HepG2 (cell line): ENCODE measurements around the gene TNFSF13. TPM values are rescaled to one million over a fixed set of nuclear protein-coding genes. Genes with fewer than 3 reads are reported as not detected.

Experiments
- CENPX ChIP-seq: sonication (generic); formaldehyde crosslinking; IDR thresholded peaks from 2 replicates; pipeline ENCODE4 v1.9.0; 2021; ENCODE audit warnings: mild to moderate bottlenecking, missing genetic modification reagents, moderate library complexity
- CHD4 ChIP-seq: fragments of 200-600 bp; sonication (generic); IDR thresholded peaks from 2 replicates; pipeline ENCODE4 v1.7.0; 2017; ENCODE audit warnings: mild to moderate bottlenecking, low read length, borderline replicate concordance
- ETV5 ChIP-seq: IDR thresholded peaks from 2 replicates; pipeline ENCODE4 v1.6.1; 2018; ENCODE audit warnings: missing biosample characterization, missing genetic modification reagents, inconsistent platforms, borderline replicate concordance
- GLI4 ChIP-seq: sonication (generic); formaldehyde crosslinking; IDR thresholded peaks from 2 replicates; pipeline ENCODE4 v1.5.1; 2020; ENCODE audit warnings: missing genetic modification reagents, mild to moderate bottlenecking, moderate library complexity, borderline replicate concordance
- HOXA3 ChIP-seq: sonication (generic); formaldehyde crosslinking; IDR thresholded peaks from 2 replicates; pipeline ENCODE4 v1.5.0; 2020; ENCODE audit warnings: missing genetic modification reagents
- MAZ ChIP-seq, 2 experiments: sonication (generic) in 1 of 2; formaldehyde crosslinking in 1 of 2; IDR thresholded peaks; 2 replicates each; pipeline versions ENCODE4 v1.5.0 to v1.6.1; 2012 to 2020; ENCODE audit warnings: low read depth in 2 of 2, mild to moderate bottlenecking in 2 of 2, borderline replicate concordance in 1 of 2, improper control_type of control experiment in 1 of 2, low read length in 1 of 2, missing genetic modification reagents in 1 of 2, moderate library complexity in 1 of 2
- NRL ChIP-seq: sonication (generic); formaldehyde crosslinking; IDR thresholded peaks from 2 replicates; pipeline ENCODE4 v1.5.0; 2020; ENCODE audit warnings: missing genetic modification reagents, mild to moderate bottlenecking, moderate library complexity, borderline replicate concordance
- RNF2 ChIP-seq: fragments of 450-650 bp; conservative IDR thresholded peaks from 2 replicates; pipeline ENCODE4 v1.6.1; 2016; ENCODE audit warnings: low read depth
- STAT5B ChIP-seq: sonication (generic); formaldehyde crosslinking; IDR thresholded peaks from 2 replicates; pipeline ENCODE4 v1.4.0; 2020; ENCODE audit warnings: missing genetic modification reagents
- ZBTB7A ChIP-seq: sonication (generic); formaldehyde crosslinking; IDR thresholded peaks from 2 replicates; pipeline ENCODE4 v1.8.0; 2022; ENCODE audit warnings: mild to moderate bottlenecking, missing genetic modification reagents
- ZNF30 ChIP-seq: sonication (generic); formaldehyde crosslinking; IDR thresholded peaks from 2 replicates; pipeline ENCODE4 v1.5.0; 2020; ENCODE audit warnings: mild to moderate bottlenecking, missing genetic modification reagents
- ZNF562 ChIP-seq: sonication (generic); formaldehyde crosslinking; IDR thresholded peaks from 2 replicates; pipeline ENCODE4 v1.8.0; 2022; ENCODE audit warnings: missing genetic modification reagents, borderline replicate concordance
- polyA plus RNA-seq, 8 experiments: library from polyadenylated mRNA; depleted of rRNA in 3 of 8; stranded (reverse) in 7 of 8; unstranded in 1 of 8; fragments of >200 nt; fragmentation: Illumina TruSeq in 4 of 8; extraction: Trizol in 4 of 8; gene quantifications; 2 replicates each; pipeline versions ENCODE4 v1.2.1 to v1.2.3, GENCODE V29; 2011 to 2016; ENCODE audit warnings: low read depth in 4 of 8, missing spikeins in 1 of 8, mixed read lengths in 1 of 8; ENCODE audit not compliant: insufficient read depth in 1 of 8
- total RNA-seq, 5 experiments: library from RNA; depleted of rRNA; stranded (reverse); fragments of >200 nt; fragmentation: Illumina TruSeq; extraction: Trizol; gene quantifications; 2 replicates each; pipeline ENCODE4 v1.2.3, GENCODE V29; 2016; ENCODE audit warnings: low read depth in 1 of 5
- TF ChIP-seq, protein P1 (sequence below): sonication (generic); formaldehyde crosslinking; IDR thresholded peaks from 2 replicates; pipeline ENCODE4 v1.4.0; 2020; ENCODE audit warnings: missing genetic modification reagents
- TF ChIP-seq, protein P2 (sequence below): sonication (generic); formaldehyde crosslinking; IDR thresholded peaks from 2 replicates; pipeline ENCODE4 v1.8.1; 2023; ENCODE audit warnings: missing genetic modification reagents, mild to moderate bottlenecking, borderline replicate concordance
- TF ChIP-seq, protein P3 (sequence below): sonication (generic); formaldehyde crosslinking; IDR thresholded peaks from 2 replicates; pipeline ENCODE4 v1.5.0; 2020; ENCODE audit warnings: mild to moderate bottlenecking, missing genetic modification reagents, moderate library complexity
- TF ChIP-seq, protein P4 (sequence below): sonication (generic); formaldehyde crosslinking; IDR thresholded peaks from 2 replicates; pipeline ENCODE4 v1.5.0; 2020; ENCODE audit warnings: mild to moderate bottlenecking, missing genetic modification reagents, borderline replicate concordance

Gene TNFSF13
- total and polyA plus RNA-seq, 2 of the 13 experiments (the other 11 are each of a cell fraction or from before 2014, with no cell fraction given), result 2.5 to 3.3 TPM

DNA sequence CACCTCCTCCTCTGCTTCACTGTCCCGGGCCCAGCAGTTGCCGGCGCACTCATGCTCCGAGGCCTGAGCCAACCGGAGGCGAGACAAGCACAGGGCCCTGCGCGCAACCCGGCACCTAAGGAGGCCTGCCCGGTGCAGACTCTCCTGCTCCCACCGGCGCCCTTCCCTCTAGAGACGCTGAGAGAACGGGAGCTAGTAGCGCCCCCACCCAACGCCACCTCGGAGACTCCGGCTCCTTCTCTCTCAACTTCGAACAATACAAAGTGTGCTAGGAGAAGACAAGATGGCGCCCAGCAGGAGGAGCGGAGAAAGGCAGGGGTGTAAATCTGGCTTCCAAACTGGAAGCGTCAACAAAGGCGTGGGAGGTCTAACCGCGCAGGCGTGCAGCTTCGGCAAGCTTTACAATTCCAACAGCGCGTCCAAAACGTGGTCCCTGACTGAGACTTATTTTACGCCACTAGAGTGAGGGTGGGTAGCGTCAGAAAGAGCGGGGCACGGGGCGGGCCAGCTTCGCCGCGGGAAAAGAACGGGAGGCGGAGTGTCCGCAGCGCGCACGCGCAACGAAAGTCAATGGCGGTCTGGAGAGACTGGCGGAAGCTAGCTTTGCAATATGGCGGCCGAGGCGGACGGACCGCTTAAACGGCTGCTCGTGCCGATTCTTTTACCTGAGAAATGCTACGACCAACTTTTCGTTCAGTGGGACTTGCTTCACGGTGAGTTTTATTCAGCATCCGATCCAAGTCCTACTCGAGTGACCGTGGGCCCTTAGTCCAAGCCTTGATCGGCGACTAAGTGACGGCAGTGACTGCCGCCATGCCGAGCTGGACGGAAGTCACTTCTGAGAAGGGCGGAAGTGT is 24.9 kb downstream of the TNFSF13 start, which contains the start of gene MPDU1 (continued):
- TF ChIP-seq ZNF30 (no peak), HOXA3 (peak; percentile 99), ETV5 (no peak; the same call in 1 of the 2 replicates), ZNF562 (CRISPR knock-in tag) (no peak), GLI4 (no peak), MAZ (IDR thresholded peaks at IDR 0.05; ENCODE audit: borderline replicate concordance, low read depth, low read length) (0 out of 2 replicates have a peak, but pooled peaks have one; percentile 53), MAZ (CRISPR knock-in tag; IDR thresholded peaks at IDR 0.05; ENCODE audit: low read depth) (peak; percentile 72), ZBTB7A (CRISPR knock-in tag) (peak; percentile 66), RNF2 (peak; percentile 76; the same call in 1 of the 2 replicates), NRL (CRISPR knock-in tag) (no peak; the same call in 1 of the 2 replicates), CHD4 (0 out of 2 replicates have a peak, but pooled peaks have one; percentile 31), STAT5B (CRISPR knock-in tag) (no peak), CENPX (CRISPR knock-in tag) (no peak)
- TF ChIP-seq, protein P1, sequence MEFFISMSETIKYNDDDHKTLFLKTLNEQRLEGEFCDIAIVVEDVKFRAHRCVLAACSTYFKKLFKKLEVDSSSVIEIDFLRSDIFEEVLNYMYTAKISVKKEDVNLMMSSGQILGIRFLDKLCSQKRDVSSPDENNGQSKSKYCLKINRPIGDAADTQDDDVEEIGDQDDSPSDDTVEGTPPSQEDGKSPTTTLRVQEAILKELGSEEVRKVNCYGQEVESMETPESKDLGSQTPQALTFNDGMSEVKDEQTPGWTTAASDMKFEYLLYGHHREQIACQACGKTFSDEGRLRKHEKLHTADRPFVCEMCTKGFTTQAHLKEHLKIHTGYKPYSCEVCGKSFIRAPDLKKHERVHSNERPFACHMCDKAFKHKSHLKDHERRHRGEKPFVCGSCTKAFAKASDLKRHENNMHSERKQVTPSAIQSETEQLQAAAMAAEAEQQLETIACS (CRISPR knock-in tag), result peak; percentile 60
- TF ChIP-seq, protein P2, sequence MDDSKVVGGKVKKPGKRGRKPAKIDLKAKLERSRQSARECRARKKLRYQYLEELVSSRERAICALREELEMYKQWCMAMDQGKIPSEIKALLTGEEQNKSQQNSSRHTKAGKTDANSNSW (CRISPR knock-in tag), result peak; percentile 67; the same call in 1 of the 2 replicates
- TF ChIP-seq, protein P3, sequence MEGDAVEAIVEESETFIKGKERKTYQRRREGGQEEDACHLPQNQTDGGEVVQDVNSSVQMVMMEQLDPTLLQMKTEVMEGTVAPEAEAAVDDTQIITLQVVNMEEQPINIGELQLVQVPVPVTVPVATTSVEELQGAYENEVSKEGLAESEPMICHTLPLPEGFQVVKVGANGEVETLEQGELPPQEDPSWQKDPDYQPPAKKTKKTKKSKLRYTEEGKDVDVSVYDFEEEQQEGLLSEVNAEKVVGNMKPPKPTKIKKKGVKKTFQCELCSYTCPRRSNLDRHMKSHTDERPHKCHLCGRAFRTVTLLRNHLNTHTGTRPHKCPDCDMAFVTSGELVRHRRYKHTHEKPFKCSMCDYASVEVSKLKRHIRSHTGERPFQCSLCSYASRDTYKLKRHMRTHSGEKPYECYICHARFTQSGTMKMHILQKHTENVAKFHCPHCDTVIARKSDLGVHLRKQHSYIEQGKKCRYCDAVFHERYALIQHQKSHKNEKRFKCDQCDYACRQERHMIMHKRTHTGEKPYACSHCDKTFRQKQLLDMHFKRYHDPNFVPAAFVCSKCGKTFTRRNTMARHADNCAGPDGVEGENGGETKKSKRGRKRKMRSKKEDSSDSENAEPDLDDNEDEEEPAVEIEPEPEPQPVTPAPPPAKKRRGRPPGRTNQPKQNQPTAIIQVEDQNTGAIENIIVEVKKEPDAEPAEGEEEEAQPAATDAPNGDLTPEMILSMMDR (CRISPR knock-in tag), result peak; percentile 20; the same call in 1 of the 2 replicates
- TF ChIP-seq, protein P4, sequence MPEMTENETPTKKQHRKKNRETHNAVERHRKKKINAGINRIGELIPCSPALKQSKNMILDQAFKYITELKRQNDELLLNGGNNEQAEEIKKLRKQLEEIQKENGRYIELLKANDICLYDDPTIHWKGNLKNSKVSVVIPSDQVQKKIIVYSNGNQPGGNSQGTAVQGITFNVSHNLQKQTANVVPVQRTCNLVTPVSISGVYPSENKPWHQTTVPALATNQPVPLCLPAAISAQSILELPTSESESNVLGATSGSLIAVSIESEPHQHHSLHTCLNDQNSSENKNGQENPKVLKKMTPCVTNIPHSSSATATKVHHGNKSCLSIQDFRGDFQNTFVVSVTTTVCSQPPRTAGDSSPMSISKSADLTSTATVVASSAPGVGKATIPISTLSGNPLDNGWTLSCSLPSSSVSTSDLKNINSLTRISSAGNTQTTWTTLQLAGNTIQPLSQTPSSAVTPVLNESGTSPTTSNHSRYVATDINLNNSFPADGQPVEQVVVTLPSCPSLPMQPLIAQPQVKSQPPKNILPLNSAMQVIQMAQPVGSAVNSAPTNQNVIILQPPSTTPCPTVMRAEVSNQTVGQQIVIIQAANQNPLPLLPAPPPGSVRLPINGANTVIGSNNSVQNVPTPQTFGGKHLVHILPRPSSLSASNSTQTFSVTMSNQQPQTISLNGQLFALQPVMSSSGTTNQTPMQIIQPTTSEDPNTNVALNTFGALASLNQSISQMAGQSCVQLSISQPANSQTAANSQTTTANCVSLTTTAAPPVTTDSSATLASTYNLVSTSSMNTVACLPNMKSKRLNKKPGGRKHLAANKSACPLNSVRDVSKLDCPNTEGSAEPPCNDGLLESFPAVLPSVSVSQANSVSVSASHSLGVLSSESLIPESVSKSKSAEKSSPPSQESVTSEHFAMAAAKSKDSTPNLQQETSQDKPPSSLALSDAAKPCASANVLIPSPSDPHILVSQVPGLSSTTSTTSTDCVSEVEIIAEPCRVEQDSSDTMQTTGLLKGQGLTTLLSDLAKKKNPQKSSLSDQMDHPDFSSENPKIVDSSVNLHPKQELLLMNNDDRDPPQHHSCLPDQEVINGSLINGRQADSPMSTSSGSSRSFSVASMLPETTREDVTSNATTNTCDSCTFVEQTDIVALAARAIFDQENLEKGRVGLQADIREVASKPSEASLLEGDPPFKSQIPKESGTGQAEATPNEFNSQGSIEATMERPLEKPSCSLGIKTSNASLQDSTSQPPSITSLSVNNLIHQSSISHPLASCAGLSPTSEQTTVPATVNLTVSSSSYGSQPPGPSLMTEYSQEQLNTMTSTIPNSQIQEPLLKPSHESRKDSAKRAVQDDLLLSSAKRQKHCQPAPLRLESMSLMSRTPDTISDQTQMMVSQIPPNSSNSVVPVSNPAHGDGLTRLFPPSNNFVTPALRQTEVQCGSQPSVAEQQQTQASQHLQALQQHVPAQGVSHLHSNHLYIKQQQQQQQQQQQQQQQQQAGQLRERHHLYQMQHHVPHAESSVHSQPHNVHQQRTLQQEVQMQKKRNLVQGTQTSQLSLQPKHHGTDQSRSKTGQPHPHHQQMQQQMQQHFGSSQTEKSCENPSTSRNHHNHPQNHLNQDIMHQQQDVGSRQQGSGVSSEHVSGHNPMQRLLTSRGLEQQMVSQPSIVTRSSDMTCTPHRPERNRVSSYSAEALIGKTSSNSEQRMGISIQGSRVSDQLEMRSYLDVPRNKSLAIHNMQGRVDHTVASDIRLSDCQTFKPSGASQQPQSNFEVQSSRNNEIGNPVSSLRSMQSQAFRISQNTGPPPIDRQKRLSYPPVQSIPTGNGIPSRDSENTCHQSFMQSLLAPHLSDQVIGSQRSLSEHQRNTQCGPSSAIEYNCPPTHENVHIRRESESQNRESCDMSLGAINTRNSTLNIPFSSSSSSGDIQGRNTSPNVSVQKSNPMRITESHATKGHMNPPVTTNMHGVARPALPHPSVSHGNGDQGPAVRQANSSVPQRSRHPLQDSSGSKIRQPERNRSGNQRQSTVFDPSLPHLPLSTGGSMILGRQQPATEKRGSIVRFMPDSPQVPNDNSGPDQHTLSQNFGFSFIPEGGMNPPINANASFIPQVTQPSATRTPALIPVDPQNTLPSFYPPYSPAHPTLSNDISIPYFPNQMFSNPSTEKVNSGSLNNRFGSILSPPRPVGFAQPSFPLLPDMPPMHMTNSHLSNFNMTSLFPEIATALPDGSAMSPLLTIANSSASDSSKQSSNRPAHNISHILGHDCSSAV (CRISPR knock-in tag), result no peak
